HEK293T (cell line): ENCODE data around the gene AP5B1.

Source experiments
- PKNOX1 ChIP-seq: fragments of 450-650 bp; IDR thresholded peaks from 2 replicates; pipeline ENCODE4 v1.6.1; 2016
- SUZ12 ChIP-seq: fragments of 450-650 bp; IDR thresholded peaks from 2 replicates; pipeline ENCODE4 v1.6.1; 2016; ENCODE audit warnings: mild to moderate bottlenecking

GRCh38 chr11:65779669-65779918 lies 1.2 kb downstream of the AP5B1 start:
- no peak for TF ChIP-seq PKNOX1
- no peak for TF ChIP-seq SUZ12
